Measurements from ENCODE around the gene ERMN. TPM values are rescaled to one million over a fixed set of nuclear protein-coding genes. Genes with fewer than 3 reads are reported as not detected.
"Not testable (repeated sequence)": the region's sequence is repeated elsewhere in the genome, so short reads cannot be mapped to it uniquely, and the experiment has no call there.

ERMN gene, protein sequence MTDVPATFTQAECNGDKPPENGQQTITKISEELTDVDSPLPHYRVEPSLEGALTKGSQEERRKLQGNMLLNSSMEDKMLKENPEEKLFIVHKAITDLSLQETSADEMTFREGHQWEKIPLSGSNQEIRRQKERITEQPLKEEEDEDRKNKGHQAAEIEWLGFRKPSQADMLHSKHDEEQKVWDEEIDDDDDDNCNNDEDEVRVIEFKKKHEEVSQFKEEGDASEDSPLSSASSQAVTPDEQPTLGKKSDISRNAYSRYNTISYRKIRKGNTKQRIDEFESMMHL
- 1 to 10 TPM; 2.7 to 3.5 TPM for total RNA-seq

DNA sequence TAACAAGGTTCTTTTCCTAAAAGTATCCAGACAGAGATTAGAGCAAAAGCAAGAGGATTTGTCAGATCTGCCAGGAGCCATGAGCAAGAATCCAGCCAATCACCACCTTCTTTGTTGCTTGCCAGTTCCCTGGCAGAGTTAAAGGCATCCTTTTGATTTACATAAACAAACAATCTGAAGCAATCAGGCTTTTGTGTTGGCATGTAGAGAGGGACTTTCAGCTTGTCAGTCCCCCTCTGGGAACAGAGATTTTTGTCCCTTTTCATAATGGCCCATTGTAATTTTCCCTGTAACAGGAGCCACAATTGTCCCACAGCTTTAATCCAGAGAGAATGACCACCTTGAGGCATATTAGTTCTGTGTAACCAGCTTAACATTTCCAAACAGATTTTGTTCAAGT, at the start of gene ERMN:
Gene ERMN (minus strand): TSS at position 39 of the 400 bp plus-strand sequence. CDS start 182 bp downstream, outside the sequence.
- ChIA-PET CTCF (interaction anchor here (1.1 to 3.1 kb wide), 8 partner anchors 9 to 168 kb away, joined by 3 to 42 read pairs (median 8); no protein-coding TSS in a partner anchor), POLR2A (interaction anchor here (0.6 to 0.9 kb wide), 2 partner anchors 84 to 85 kb away, joined by 3 read pairs; no protein-coding TSS in a partner anchor)
- Mint-ChIP-seq H3K27ac (no peak within 1 kb of the TSS), H3K4me3 (no peak within 1 kb of the TSS), H3K4me1 (peaks cover 49% of the 10 kb centered on the region), H3K9me3 (no peaks in the 10 kb centered on the region), H3K27me3 (no peaks in the 10 kb centered on the region), H3K36me3 (ENCODE audit: low read depth) (peaks cover 28% of the 10 kb centered on the region)
- DNase-seq, result no peak

DNA sequence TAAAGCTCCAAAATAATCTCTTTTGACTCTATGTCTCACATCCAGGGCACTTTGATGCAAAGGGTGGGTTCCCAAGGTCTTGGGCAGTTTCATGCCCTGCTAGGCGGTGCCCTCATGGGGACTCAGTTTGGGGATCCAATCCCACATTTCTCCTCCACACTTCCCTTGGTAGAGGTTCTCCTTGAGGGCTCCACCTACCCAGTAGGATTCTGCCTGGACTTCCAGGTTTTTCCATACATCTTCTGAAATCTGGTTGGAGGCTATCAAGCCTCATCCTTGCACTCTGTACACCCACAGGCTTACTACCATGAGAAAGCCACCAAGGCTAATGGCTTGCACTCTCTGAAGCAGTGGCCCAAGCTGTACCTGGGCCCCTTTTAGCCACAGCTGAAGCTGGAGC, 49.8 kb upstream of the ERMN start:
- ChIA-PET CTCF (interaction anchor here (0.8 kb wide), 1 partner anchor 20 kb away, joined by 3 read pairs; no protein-coding TSS in a partner anchor), POLR2A (no interaction called here)

DNA sequence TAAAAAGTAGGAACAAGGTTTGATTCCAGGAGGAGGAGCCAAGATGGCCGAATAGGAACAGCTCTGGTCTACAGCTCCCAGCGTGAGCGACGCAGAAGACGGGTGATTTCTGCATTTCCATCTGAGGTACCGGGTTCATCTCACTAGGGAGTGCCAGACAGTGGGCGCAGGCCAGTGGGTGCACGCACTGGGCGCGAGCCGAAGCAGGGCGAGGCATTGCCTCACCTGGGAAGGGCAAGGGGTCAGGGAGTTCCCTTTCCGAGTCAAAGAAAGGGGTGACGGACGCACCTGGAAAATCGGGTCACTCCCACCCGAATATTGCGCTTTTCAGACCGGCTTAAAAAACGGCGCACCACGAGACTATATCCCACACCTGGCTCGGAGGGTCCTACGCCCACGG, 42.9 kb upstream of the ERMN start:
- peaks cover 18% of the 10 kb centered on the region for H3K4me1 Mint-ChIP-seq
- H3K9me3 Mint-ChIP-seq, result peaks cover 28% of the 10 kb centered on the region
- H3K27ac Mint-ChIP-seq, H3K27me3 Mint-ChIP-seq, H3K4me3 Mint-ChIP-seq, POLR2A ChIA-PET, CTCF ChIA-PET, DNase-seq: not testable (repeated sequence)
- H3K36me3 Mint-ChIP-seq (ENCODE audit: low read depth), result peaks cover 24% of the 10 kb centered on the region

More for the DNA sequence above, 49.8 kb upstream of the ERMN start:
- no peaks in the 10 kb centered on the region for H3K4me1 Mint-ChIP-seq
- peaks cover 32% of the 10 kb centered on the region for H3K9me3 Mint-ChIP-seq
- no peak overlapping the region for H3K4me3 Mint-ChIP-seq
- DNase-seq, result no peak
- peaks cover 37% of the 10 kb centered on the region for H3K36me3 Mint-ChIP-seq (ENCODE audit: low read depth)
- H3K27ac Mint-ChIP-seq, result no peak overlapping the region
- H3K27me3 Mint-ChIP-seq, result no peaks in the 10 kb centered on the region

DNA sequence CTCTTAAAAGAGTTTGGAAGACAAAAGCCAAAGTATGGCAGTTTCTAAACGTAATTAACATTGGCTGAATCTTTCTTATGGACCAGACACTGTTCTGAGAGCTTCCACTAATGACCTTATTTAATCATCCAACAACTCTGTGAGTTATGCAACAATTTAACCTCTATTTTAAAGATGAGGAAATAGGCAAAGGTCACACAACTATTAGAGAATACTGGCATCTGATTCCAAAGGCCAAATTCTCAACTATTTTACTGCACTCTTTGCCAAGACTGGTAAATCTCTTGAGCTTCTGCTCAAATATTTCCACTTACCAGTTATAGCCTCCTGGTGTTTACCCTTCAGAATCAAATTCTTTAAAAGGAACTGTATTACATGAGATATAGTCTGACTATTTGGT, 42.1 kb upstream of the ERMN start:
- CTCF ChIA-PET, result interaction anchor here (0.8 kb wide), 1 partner anchor 12 kb away, joined by 3 read pairs; no protein-coding TSS in a partner anchor
- H3K36me3 Mint-ChIP-seq (ENCODE audit: low read depth), result peaks cover 30% of the 10 kb centered on the region
- DNase-seq, result no peak
- POLR2A ChIA-PET, result no interaction called here
- peaks cover 33% of the 10 kb centered on the region for H3K9me3 Mint-ChIP-seq
- no peak overlapping the region for H3K27ac Mint-ChIP-seq
- peaks cover 23% of the 10 kb centered on the region for H3K4me1 Mint-ChIP-seq
- H3K4me3 Mint-ChIP-seq, result no peak overlapping the region
- H3K27me3 Mint-ChIP-seq, result no peaks in the 10 kb centered on the region

DNA sequence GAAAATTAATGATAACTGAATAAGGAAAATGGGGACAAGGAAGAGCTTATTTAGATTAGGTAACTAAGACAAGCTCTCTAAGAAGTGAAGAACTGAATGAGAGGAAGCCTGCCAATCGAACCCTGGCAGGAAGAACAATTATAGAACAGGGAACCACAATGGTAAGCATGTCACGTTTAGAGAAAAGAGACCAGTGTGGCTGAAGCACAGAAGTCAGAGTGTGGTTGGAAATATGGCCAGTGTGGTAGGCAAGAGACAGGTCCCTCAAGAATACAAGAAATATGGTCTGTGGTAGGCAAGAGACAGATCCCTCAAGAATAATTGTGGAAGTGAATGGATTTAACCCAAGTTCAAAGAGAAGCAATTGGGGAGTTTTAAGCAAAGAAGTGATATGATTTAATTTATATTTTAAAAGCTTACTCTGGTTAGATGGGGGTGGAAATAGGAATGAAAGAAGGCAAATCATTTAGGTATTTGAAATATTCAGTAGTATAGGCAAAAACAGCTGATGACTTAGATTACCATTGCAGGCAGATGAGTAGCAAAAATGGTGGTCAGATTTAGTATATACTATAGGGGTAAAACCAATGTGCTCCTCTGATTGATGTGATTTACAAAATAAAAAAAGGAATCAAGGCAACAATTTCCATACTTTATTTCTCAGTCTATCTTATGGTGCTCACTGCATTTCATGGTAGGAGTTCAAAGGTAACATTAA, 38.8 kb upstream of the ERMN start:
- Mint-ChIP-seq H3K4me3 (no peak overlapping the region), H3K27ac (peak overlapping the region; percentile 43), H3K4me1 (peaks cover 23% of the 10 kb centered on the region), H3K36me3 (ENCODE audit: low read depth) (peaks cover 57% of the 10 kb centered on the region), H3K9me3 (peaks cover 54% of the 10 kb centered on the region), H3K27me3 (no peaks in the 10 kb centered on the region)
- DNase-seq, result no peak
- ChIA-PET POLR2A (no interaction called here), CTCF (interaction anchor here (1.5 to 1.9 kb wide), 2 partner anchors 28 to 37 kb away, joined by 3 to 6 read pairs; no protein-coding TSS in a partner anchor)

DNA sequence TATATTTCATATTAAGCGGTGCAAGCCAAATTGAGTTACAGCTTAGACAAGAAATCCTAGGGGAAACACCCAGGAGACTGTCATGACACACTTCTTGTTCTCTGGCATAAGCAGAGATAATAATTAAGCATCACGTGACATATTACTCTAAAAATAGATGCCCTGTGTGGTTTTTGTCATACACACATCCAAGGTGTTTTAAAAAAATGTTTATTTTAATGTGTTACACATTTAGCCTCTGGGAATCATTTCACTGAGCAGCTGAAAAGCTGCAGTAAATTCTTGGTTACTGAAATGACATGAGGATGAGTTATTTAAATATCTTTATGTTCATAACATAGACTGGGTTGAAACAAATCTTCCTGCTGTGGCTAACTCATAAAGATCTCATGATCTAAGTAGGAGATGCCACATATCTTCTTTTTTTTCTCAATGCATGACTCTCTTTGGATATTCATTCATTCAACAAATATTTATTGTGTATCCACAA, 38.0 kb upstream of the ERMN start:
- H3K9me3 Mint-ChIP-seq, result peaks cover 59% of the 10 kb centered on the region
- peaks cover 60% of the 10 kb centered on the region for H3K36me3 Mint-ChIP-seq (ENCODE audit: low read depth)
- CTCF ChIA-PET, result no interaction called here
- peak overlapping the region; percentile 43 for H3K27ac Mint-ChIP-seq
- POLR2A ChIA-PET, result no interaction called here
- no peak for DNase-seq
- no peak overlapping the region for H3K4me3 Mint-ChIP-seq
- H3K4me1 Mint-ChIP-seq, result peaks cover 23% of the 10 kb centered on the region
- no peaks in the 10 kb centered on the region for H3K27me3 Mint-ChIP-seq

DNA sequence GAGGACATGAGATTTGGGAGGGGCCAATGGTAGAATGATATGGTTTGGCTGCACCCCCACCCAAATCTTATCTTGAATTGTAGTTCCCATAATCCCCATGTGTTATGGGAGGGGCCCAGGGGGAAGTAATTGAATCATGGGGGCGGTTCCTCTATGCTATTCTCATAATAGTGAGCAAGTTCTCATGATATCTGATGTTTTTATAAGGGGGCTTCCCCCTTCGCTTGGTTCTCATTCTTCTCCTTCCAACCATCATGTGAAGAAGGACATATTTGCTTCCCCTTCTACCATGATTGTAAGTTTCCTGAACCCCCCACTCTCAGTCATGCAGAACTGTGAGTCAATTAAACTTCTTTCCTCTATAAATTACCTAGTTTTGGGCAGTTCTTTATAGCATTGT, 37.0 kb upstream of the ERMN start:
- ChIA-PET POLR2A (no interaction called here), CTCF (no interaction called here)
- no peak overlapping the region for H3K4me3 Mint-ChIP-seq
- H3K36me3 Mint-ChIP-seq (ENCODE audit: low read depth), result peaks cover 57% of the 10 kb centered on the region
- H3K4me1 Mint-ChIP-seq, result peaks cover 23% of the 10 kb centered on the region
- H3K27me3 Mint-ChIP-seq, result no peaks in the 10 kb centered on the region
- H3K9me3 Mint-ChIP-seq, result peaks cover 55% of the 10 kb centered on the region
- H3K27ac Mint-ChIP-seq, result no peak overlapping the region
- DNase-seq, result no peak

DNA sequence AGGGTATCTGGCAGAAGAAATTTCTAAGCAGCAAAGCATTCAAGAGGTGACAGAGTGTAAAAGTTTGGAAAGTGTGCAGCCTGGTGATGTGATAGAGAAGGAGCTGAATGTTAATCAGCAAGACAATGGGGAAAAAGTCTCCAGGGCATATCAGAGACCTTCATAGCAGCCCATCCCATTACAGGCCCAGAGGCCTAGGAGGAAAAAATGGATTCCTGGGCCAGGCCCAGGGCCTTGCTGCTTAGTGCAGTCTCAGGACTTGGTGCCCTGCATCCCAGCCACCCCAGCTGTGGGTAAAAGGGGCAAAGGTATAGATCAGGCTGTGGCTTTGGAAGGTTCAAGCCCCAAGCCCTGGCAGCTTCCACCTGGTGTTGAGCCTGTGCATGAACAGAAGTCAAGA, 35.9 kb upstream of the ERMN start:
- Mint-ChIP-seq H3K27me3 (no peaks in the 10 kb centered on the region), H3K27ac (no peak overlapping the region), H3K4me1 (peaks cover 25% of the 10 kb centered on the region), H3K36me3 (ENCODE audit: low read depth) (peaks cover 54% of the 10 kb centered on the region), H3K9me3 (peaks cover 48% of the 10 kb centered on the region), H3K4me3 (no peak overlapping the region)
- no peak for DNase-seq
- CTCF ChIA-PET, result no interaction called here
- POLR2A ChIA-PET, result no interaction called here

DNA sequence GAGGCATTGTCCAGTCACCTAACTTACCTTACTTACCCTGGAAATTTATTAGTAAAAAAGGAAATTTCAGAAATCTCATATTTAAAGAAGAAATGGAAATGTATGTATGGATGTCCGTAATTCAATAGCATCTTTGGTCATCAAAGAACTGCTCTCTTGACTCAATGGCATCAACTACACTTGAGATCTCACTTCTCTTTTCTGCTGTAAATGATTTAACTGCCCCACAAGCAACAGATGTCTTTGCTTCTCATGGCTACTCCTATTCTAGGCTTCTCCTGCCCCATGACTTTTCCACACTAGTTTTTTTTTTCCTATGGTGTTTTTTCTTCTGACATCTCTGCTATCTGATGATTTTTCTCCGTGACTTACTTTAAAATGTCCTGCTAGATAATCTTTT, 34.0 kb upstream of the ERMN start:
- Mint-ChIP-seq H3K4me1 (peaks cover 19% of the 10 kb centered on the region), H3K27ac (no peak overlapping the region), H3K4me3 (no peak overlapping the region), H3K9me3 (peaks cover 39% of the 10 kb centered on the region), H3K27me3 (no peaks in the 10 kb centered on the region), H3K36me3 (ENCODE audit: low read depth) (peaks cover 43% of the 10 kb centered on the region)
- ChIA-PET CTCF (interaction anchor here (0.6 kb wide), 1 partner anchor 61 kb away, joined by 3 read pairs; no protein-coding TSS in a partner anchor), POLR2A (no interaction called here)
- no peak for DNase-seq

DNA sequence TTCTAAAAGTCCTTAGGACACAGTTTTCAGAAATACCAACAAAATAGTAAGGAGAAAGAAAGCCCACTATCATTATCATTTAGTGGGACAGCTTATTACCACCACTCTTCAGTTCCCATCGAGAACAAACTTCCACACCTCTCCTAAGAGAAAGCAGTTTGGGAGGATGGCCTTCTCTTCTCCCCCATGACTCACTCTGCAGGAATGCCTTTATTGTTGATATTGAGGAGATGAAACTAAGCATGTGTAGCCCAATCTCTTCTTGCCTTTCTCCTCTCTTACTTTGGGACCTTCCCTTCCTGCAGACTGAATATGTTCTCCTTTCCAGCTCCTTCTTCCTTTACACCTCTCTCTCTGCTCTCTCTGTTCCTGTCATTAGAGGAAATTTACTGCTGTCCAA, 30.0 kb upstream of the ERMN start:
- H3K27ac Mint-ChIP-seq, result no peak overlapping the region
- no peak for DNase-seq

DNA sequence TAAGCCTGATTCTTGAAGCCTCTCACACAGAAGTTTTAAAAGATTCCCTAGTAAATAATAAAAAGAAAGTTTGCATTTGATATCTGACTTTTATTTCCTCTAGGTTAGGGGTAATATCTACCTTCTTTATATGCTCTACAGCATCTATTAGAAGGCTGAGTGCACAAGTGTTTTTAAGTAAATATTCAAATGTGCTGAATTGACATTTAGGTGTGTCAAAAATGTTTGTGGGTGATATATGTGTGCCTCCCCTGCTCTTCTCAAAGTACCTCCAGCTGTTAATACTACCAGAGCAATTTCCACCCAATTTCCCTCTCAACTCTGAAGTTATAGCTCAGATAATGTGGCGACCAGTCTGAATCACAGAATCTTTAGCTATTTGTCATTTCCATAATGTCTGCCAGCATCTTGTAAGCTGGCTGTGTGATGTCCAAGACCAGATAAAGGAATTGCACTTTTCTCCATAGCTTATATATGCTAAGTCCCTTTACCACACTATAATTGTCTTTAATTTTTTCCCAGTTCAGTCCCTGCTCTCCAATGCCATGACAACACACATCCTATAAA, 24.4 kb upstream of the ERMN start:
- POLR2A ChIA-PET, result no interaction called here
- no peaks in the 10 kb centered on the region for H3K27me3 Mint-ChIP-seq
- H3K4me3 Mint-ChIP-seq, result no peak overlapping the region
- H3K9me3 Mint-ChIP-seq, result peaks cover 27% of the 10 kb centered on the region
- DNase-seq, result no peak
- H3K36me3 Mint-ChIP-seq (ENCODE audit: low read depth), result peaks cover 31% of the 10 kb centered on the region
- CTCF ChIA-PET, result interaction anchor here (1.1 to 1.3 kb wide), 4 partner anchors 14 to 87 kb away, joined by 3 to 11 read pairs (median 4); no protein-coding TSS in a partner anchor
- peaks cover 8% of the 10 kb centered on the region for H3K4me1 Mint-ChIP-seq
- H3K27ac Mint-ChIP-seq, result no peak overlapping the region

More for the DNA sequence above, 30.0 kb upstream of the ERMN start:
- peaks cover 4% of the 10 kb centered on the region for H3K4me1 Mint-ChIP-seq
- H3K27me3 Mint-ChIP-seq, result no peaks in the 10 kb centered on the region
- POLR2A ChIA-PET, result no interaction called here
- CTCF ChIA-PET, result interaction anchor here (0.7 to 1.4 kb wide), 4 partner anchors 12 to 21 kb away, joined by 3 read pairs; no protein-coding TSS in a partner anchor
- peaks cover 24% of the 10 kb centered on the region for H3K36me3 Mint-ChIP-seq (ENCODE audit: low read depth)
- no peak overlapping the region for H3K4me3 Mint-ChIP-seq
- peaks cover 15% of the 10 kb centered on the region for H3K9me3 Mint-ChIP-seq

DNA sequence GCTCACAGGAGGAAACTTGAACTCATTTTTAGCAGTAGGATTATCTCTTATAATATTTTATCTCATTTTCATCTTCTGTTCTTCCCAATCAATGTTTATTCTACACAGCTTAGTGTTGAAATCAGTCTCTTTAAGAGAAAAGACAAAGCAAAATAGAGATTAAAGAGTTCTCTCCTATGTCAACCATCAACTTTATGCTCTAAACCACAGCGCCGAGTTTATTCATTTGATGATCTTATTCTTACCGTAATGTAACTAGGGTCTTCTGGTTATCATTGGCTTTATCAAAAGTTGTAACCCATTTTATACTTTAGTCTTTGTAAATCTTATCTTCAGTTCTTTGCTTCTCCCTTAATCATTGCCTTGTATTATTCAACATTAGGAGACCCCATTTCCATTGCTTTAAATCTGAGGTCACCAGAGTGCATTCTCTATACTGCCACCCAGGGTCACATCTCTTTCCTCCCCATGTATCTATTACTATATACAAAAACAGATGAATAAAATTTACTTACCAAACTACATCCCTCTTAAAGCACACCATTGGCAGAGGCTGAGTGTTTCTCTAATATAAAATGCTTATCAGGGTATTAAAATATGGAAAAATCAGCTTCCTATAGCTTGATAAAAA, 22.8 kb upstream of the ERMN start:
- CTCF ChIA-PET, result interaction anchor here (4.4 kb wide), 1 partner anchor 12 kb away, joined by 27 read pairs; no protein-coding TSS in a partner anchor
- Mint-ChIP-seq H3K27me3 (no peaks in the 10 kb centered on the region), H3K9me3 (peaks cover 40% of the 10 kb centered on the region), H3K27ac (no peak overlapping the region), H3K4me1 (peaks cover 8% of the 10 kb centered on the region), H3K4me3 (no peak overlapping the region), H3K36me3 (ENCODE audit: low read depth) (peaks cover 41% of the 10 kb centered on the region)
- DNase-seq, result no peak
- POLR2A ChIA-PET, result no interaction called here
